Central memory CD8-positive, alpha-beta T cell (primary cell): ENCODE measurements around the gene NEDD4.
"Not testable (repeated sequence)": the region's sequence is repeated elsewhere in the genome, so short reads cannot be mapped to it uniquely, and the experiment has no call there.

ENCODE experiments used
- ATAC-seq: fragments of 150-1000 bp; cut with Tn5 transposase; replicated peaks from 2 replicates; pipeline ENCODE4 v1.10.0; 2022; ENCODE audit warnings: mild to moderate bottlenecking, moderate FRiP score, moderate number of reproducible peaks; ENCODE audit not compliant: poor library complexity, severe bottlenecking; ENCODE audit errors: extremely low read depth
- DNase-seq, 2 donors: peaks; one replicate each; pipeline ENCODE4 v3.0.0; 2021; ENCODE audit warnings: low spot score in 2 of 2
- H3K27ac Mint-ChIP-seq: one replicate; pipeline ENCODE4 v1.8.0; 2022; ENCODE audit warnings: low read depth, mild to moderate bottlenecking, moderate library complexity, mixed read lengths
- H3K27me3 Mint-ChIP-seq: one replicate; pipeline ENCODE4 v1.8.0; 2022; ENCODE audit warnings: mixed read lengths
- H3K36me3 Mint-ChIP-seq: one replicate; pipeline ENCODE4 v1.8.0; 2022; ENCODE audit warnings: mild to moderate bottlenecking, moderate library complexity, mixed read lengths; ENCODE audit not compliant: insufficient read depth
- H3K4me1 Mint-ChIP-seq: one replicate; pipeline ENCODE4 v1.8.0; 2022; ENCODE audit warnings: mixed read lengths
- H3K4me3 Mint-ChIP-seq: one replicate; pipeline ENCODE4 v1.8.0; 2022; ENCODE audit warnings: mild to moderate bottlenecking, moderate library complexity, mixed read lengths
- H3K9me3 Mint-ChIP-seq: one replicate; pipeline ENCODE4 v1.8.0; 2022; ENCODE audit warnings: mixed read lengths

The NEDD4 gene

DNA sequence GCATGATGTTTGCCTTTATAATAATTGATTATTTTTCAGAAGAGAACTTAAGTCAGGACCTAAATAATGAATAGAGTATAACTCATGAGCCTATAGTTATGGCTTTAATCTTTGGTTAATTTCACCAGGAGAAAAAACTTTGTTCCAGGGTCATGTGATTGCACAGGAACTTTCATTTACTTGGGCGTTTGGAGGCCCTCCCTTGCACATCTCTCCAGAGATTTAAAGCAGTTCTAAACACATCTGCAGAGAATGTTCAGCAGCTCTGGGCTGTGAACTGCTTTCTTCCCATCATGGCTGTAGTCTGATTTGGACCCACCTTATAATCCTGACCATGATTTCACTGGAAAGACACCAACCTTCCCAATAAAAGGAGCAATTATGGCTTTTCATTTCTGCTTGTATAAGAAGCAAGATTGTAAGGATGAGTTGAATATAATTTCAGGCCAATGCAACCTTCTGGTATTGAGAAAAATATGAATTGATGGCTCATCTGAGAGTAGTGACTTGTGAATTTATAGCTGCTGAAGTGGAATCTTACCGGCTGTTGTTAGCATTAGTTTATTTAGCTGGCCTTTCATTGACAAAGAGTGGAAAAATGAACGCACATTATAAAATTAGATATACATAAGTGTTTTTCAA lies 169.6 kb downstream of the NEDD4 start:
- H3K27ac Mint-ChIP-seq, result no peak overlapping the region
- no peaks in the 10 kb centered on the region for H3K36me3 Mint-ChIP-seq
- no peaks in the 10 kb centered on the region for H3K4me1 Mint-ChIP-seq
- no peak overlapping the region for H3K4me3 Mint-ChIP-seq
- DNase-seq, result no peak
- no peak for ATAC-seq
- H3K9me3 Mint-ChIP-seq, result no peaks in the 10 kb centered on the region
- no peaks in the 10 kb centered on the region for H3K27me3 Mint-ChIP-seq

DNA sequence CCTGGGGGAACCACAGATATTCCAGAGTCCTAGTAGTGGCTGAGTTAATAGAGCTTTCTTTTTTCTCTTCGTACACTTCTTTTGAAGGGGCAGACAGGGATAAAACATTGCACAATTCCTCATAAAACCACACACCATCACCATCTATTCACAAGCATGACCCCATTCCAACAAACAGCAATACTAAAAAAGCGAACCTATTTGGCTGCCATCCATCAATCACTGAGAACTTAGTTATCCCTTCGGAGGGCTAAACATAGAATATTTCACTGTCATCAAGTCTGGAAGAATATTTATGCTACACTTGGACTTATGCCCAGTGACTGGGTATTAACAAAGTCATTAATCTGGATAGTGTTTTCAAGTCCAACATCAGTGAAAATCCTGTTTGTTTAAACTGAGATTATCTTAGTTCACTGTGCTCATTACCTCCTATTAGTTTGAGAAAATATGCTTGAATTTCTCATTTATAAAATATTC lies 170.2 kb downstream of the NEDD4 start:
- H3K36me3 Mint-ChIP-seq, result no peaks in the 10 kb centered on the region
- no peaks in the 10 kb centered on the region for H3K9me3 Mint-ChIP-seq
- DNase-seq, result no peak
- no peak overlapping the region for H3K4me3 Mint-ChIP-seq
- H3K27me3 Mint-ChIP-seq, result no peaks in the 10 kb centered on the region
- no peak overlapping the region for H3K27ac Mint-ChIP-seq
- H3K4me1 Mint-ChIP-seq, result no peaks in the 10 kb centered on the region
- no peak for ATAC-seq

DNA sequence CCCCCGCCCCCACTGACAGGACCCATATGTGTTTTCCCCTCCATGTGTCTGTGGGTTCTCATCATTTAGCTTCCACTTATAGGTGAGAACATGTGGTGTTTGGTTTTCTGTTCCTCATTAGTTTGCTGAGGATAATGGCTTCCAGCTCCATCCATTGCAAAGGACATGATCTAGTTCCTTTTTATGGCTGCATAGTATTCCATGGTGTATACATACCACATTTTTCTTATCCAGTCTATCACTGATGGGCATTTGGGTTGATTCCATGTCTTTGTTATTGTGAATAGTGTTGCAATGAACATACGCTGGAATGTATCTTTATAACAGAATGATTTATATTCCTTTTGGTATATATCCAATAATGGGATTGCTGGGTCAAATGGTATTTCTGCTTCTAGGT lies 171.7 kb downstream of the NEDD4 start:
- not testable (repeated sequence) for H3K27me3 Mint-ChIP-seq, ATAC-seq, H3K9me3 Mint-ChIP-seq, H3K36me3 Mint-ChIP-seq, H3K27ac Mint-ChIP-seq, DNase-seq, H3K4me1 Mint-ChIP-seq, H3K4me3 Mint-ChIP-seq

GRCh38 chr15:55820043-55820442 lies 173.4 kb downstream of the NEDD4 start:
- ATAC-seq (no peak), DNase-seq (no peak)
- Mint-ChIP-seq H3K27ac (no peak overlapping the region), H3K36me3 (no peaks in the 10 kb centered on the region), H3K4me3 (no peak overlapping the region), H3K27me3 (no peaks in the 10 kb centered on the region), H3K4me1 (no peaks in the 10 kb centered on the region), H3K9me3 (no peaks in the 10 kb centered on the region)

DNA sequence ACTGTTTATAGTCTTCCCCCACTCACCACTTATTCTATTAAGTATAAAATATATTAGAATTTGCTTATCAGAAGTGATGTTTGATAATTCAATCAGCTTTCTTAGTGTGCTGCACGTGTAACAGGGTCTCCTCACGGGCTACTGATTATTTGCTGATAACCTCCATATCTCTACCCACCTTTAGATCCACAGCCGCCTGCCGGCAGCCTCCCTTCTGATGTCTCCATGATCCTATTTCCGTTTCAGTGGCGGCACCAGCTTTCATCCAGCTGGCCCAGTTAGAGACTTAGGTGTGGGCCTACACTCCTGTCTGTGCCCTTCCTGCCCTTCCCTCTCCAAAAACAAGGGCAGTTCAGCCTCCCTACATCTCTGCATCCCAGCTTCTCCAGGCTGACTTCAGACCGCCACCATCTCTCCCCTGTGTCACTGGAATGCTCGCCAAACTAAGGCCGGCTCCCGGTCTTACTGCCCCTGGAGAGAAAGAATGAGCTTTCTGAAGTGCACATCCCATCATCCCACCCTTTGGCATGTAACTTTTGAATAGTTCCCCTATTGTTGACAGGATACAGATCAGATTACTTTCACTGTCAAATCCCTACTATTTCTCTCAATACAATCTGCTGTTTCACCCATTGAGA lies 173.9 kb downstream of the NEDD4 start:
- H3K27ac Mint-ChIP-seq, result no peak overlapping the region
- H3K9me3 Mint-ChIP-seq, result no peaks in the 10 kb centered on the region
- H3K4me1 Mint-ChIP-seq, result no peaks in the 10 kb centered on the region
- DNase-seq (no peak), ATAC-seq (no peak)
- no peaks in the 10 kb centered on the region for H3K36me3 Mint-ChIP-seq
- no peaks in the 10 kb centered on the region for H3K27me3 Mint-ChIP-seq
- no peak overlapping the region for H3K4me3 Mint-ChIP-seq

DNA sequence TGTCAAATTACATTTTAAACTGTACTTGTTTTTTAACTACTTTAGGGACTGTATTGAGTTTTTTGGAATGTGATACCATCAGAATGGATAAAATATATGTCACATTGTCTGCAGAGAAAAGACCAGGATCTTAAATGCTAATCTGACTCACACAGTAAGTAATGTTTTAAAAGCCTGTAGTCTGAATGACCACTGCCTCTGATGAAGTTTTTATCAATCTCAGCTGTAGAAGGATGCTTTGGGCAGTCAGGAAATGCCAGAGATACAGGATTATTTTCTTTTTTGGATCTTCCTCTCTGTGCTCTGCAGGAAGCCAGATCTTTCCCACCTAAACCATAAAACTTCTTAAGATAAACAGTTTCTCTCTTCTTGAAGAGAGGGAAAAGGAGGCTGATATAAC lies 177.4 kb downstream of the NEDD4 start:
- ATAC-seq, result no peak
- Mint-ChIP-seq H3K27me3 (no peaks in the 10 kb centered on the region), H3K36me3 (peaks cover 2% of the 10 kb centered on the region), H3K4me3 (no peak overlapping the region), H3K4me1 (no peaks in the 10 kb centered on the region), H3K9me3 (no peaks in the 10 kb centered on the region), H3K27ac (no peak overlapping the region)
- DNase-seq, result no peak

GRCh38 chr15:55802600-55803376 lies 190.6 kb downstream of the NEDD4 start:
- H3K4me1 Mint-ChIP-seq, result no peaks in the 10 kb centered on the region
- H3K9me3 Mint-ChIP-seq, result no peaks in the 10 kb centered on the region
- no peak overlapping the region for H3K27ac Mint-ChIP-seq
- H3K4me3 Mint-ChIP-seq, result no peak overlapping the region
- H3K36me3 Mint-ChIP-seq, result no peaks in the 10 kb centered on the region
- H3K27me3 Mint-ChIP-seq, result peaks cover 72% of the 10 kb centered on the region
- ATAC-seq, result no peak
- no peak for DNase-seq

DNA sequence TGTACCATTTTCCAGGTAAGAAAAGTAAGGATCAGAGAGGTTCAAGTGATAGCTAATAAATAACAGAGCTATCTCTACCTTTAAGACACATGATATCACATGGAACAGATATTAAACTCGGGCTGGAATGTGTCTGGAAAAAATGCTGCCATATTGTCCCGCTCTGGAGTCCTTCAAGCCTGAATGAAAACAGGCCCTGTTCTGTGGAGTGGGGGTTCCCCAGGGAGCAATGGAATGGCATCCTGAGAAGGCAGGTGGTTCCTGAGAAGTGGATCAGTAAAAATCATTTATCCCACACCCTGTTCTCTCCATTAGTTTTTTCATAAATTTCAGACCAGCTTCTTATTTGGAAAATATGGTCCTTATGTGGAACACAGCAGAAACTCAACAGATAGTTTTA lies 193.2 kb downstream of the NEDD4 start:
- Mint-ChIP-seq H3K27me3 (peaks cover 69% of the 10 kb centered on the region), H3K4me3 (no peak overlapping the region), H3K9me3 (no peaks in the 10 kb centered on the region), H3K4me1 (no peaks in the 10 kb centered on the region), H3K27ac (no peak overlapping the region), H3K36me3 (no peaks in the 10 kb centered on the region)
- no peak for ATAC-seq
- no peak for DNase-seq

DNA sequence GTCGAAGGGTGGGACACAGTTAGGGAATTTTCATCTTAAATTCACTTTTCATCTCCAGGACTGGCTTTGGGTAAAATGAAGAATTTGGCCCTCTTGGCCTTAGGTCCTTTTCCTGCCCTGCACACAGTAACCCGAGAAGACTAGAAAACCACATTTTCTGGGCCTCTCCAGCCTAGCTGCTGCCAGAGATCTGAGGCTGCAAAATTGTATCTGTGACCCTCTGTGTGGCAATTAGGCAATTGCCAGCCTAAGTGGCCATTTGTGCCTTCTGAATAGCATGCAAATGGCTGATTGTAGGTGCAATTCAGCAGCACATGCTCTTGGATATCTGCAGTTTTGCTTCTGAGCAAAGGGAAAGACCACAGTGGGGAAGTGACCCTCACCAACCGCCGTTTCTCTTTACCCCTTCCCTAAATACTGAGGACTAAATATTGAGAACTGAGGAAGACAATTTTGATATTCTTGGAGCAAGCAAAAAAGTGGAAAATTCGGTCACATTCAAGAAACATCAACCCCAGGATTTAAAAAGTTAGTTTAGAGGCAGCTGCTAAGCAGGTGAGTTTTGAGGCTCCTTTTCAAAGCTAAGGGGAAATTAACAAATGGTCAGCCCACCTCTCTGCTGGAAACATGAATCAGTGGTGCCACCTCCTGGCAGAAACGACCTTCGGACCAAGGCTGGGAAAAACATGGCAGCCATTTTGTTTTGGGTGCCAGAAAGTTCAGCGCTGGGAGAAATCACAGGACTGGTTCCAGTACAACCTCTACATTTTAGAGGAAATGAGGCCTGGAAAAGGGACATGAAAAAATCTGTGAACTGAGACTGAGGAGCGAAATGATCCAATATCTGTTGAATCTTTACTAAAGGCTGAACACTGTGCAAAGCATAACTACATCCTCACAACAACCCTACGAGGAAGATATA lies 193.9 kb downstream of the NEDD4 start:
- Mint-ChIP-seq H3K36me3 (no peaks in the 10 kb centered on the region), H3K27ac (no peak overlapping the region), H3K9me3 (no peaks in the 10 kb centered on the region), H3K4me3 (no peak overlapping the region), H3K4me1 (no peaks in the 10 kb centered on the region), H3K27me3 (peaks cover 69% of the 10 kb centered on the region)
- ATAC-seq, result no peak
- no peak for DNase-seq

DNA sequence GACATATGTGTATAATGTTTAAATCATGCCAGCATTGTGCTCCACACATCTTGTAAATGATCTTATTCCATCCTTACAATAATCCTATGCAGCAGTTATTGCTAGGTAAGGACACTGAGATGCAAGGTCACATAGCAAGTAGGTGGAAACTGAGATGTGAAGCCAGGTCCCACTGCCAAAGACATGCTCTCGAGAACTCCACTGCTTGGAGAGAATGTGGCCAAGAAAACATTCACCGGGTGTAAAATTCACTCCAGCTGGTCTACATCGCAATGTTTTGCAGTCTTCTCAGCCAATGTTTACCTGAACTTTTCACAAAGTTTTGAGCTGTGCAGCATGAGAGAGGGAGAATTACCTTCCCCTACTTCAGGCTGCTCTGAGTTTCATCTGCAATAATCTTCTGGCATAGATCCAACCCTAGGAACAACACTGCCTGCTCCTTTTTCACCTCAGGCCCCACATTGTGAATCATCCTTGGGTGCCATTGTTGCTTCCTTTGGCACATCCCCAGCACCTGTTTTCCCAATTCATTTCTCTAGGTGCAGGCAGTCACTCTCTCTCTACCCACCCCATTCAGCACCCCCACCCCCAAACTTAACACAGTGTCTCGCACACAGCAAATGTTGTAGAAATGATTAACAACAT lies 197.0 kb downstream of the NEDD4 start:
- H3K27me3 Mint-ChIP-seq, result peaks cover 42% of the 10 kb centered on the region
- H3K36me3 Mint-ChIP-seq, result no peaks in the 10 kb centered on the region
- H3K4me3 Mint-ChIP-seq, result no peak overlapping the region
- H3K4me1 Mint-ChIP-seq, result no peaks in the 10 kb centered on the region
- DNase-seq (no peak), ATAC-seq (no peak)
- no peak overlapping the region for H3K27ac Mint-ChIP-seq
- H3K9me3 Mint-ChIP-seq, result no peaks in the 10 kb centered on the region

DNA sequence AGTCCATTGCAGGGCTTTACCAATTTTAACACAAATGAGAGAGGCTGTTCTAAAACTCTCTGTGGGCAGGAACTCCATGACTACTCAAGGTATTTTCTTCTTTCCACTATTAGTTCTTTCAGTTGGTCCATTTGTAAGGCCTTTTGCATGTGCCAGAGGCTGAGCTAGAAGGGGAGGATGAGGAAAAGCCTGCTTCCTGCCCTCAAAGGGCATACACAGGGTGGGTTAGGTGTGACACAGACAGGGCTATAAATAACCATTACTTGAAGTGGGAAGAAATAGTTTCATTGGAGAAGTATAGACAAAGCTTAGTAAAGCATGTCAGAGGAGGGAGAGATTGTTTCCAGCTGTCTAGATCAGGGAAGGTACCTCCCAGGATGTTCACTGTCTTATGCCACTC lies 198.4 kb downstream of the NEDD4 start:
- Mint-ChIP-seq H3K27me3 (peaks cover 35% of the 10 kb centered on the region), H3K4me1 (no peaks in the 10 kb centered on the region), H3K36me3 (no peaks in the 10 kb centered on the region), H3K4me3 (no peak overlapping the region), H3K27ac (no peak overlapping the region), H3K9me3 (no peaks in the 10 kb centered on the region)
- no peak for ATAC-seq
- no peak for DNase-seq
